GM18520 (cell line): ENCODE measurements around the gene STK35.

Experiments used
- ATAC-seq: cut with Tn5 transposase; IDR thresholded peaks from one replicate; pipeline ENCODE4 v1.9.1; 2021; ENCODE audit not compliant: unreplicated experiment

The STK35 gene

DNA sequence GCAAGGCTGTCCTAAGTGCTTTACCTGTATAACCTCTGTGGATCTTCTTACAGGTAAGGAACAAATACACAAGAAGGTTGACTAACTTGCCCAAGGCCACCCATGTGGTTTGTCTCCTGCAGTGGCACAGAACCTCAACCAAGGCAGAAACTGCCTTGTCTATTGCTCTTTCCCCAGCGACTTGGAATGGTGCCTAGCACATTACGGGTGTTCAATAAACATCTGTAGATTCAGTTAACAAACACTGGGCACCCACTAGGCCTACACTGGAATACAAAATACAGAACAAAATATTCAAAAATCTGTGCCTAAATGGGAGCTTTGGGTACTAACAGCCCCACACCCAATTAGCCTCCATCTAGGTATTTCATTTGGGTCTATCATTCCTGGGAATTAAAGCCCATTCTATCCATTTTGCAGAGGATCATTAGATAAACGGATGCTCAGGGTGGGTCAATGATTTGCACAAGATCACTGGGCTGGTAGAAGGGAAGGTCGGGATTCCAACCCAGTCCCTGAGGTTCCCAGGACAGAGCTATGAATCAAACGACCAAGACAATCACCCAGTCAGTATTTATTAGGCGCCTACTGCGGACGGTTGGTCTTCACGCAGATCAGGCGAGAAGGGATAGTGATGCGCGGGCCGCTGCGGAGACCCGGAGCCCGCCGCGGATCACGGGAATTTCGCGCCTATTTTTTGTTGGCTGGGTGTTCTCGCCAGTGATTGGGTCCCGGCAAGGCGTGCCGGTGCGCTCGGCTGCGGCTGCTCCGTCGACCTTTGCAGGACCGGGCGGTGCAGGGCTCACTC lies at the start of gene STK35:
TSS of gene STK35 (plus strand) at position 771 of the 808 bp plus-strand sequence. CDS start 55 bp downstream, outside the sequence.
- no peak for ATAC-seq

DNA sequence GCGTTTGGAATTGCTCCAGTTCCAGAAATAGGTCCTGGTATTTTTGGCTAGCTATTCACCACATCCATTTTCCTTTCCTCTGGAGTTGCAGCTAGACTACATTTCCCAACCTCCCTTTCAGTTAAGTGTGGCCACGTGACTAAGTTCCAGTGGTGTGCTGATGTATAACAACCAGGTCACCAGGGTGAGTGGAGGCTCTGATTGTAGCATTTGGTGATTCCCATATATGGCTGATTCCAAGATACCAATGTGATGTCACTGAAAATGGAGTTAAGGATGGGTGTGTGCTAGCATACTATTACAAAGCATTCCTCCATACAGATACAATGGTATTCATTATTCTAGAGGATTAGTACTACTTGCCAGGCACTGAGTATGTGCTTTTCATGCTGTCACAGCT lies 49.7 kb upstream of the STK35 start:
- no peak for ATAC-seq

DNA sequence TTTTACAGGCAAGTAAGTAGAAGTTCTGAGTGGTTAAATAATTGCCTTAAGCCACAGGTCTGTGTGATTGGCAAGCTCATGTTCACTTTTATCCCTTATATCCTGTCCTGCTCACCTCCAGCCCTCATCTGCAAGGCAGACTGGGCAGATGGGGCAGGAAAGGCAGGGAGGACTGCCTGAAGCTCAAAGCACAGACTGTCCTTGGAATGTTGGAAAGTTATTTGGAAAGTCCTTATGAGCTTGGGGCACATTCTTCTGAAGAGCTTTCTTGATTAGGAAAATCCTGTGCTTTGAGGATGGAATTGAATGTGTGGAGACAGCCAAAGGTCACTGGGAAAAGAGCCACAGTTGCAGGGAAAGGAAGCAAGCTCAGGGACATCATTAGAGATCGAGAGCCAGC lies 48.9 kb upstream of the STK35 start:
- no peak for ATAC-seq

DNA sequence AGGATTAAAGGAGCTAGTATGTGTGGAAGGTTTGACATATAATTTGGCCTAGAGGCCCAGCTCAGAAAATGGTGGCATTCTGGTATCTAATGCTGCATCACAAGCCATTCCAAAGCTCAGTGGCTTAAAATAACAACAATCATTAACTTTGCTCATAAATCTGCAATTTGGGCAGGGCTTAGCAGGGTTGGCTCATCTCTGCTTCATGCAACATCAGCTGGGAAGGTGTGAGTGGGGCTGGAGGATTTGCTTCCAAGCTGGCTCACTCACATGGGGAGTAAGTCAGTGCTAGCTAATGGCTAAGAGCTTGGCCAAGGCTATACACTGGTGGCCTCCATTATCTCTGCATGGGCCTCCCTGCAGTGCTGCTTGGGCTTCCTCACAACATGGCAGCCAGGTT lies 48.0 kb upstream of the STK35 start:
- no peak for ATAC-seq

DNA sequence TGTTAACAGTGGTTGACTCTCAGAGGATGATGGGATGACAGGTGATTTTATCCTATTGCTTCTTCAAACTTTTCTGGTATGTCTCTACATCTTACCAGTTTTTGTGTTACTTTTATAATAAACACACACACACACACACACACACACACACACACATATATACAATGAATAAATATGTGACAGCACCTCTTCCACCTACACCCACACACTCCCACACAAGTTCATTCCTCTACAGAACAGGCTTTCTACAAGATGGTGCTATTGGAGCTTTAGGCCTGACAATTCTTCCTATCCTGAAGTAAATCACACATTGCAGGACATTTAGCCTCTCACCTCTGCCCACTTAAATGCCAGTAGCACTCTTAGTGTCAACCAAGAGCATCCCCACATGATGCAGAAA lies 46.7 kb upstream of the STK35 start:
- no peak for ATAC-seq

DNA sequence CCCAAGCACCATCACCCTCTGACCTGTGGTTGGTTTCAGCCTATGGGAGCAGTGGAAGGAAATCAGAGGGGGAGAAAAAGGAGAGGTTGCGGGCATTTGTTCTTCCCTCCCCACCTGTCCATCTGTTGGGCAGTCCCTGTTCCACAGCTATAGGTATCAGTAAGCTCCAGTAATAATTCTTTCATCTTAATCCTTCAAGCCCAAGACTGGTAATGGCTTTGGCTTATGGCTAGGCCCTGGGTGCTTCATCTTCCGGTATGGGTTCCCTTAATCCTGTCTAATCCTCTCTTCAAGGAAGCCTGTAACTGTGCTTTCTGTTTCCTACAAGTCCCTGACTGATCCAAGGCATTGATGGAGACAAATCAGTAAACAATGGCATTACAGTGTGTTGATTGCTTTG lies 42.2 kb upstream of the STK35 start:
- ATAC-seq: no peak

DNA sequence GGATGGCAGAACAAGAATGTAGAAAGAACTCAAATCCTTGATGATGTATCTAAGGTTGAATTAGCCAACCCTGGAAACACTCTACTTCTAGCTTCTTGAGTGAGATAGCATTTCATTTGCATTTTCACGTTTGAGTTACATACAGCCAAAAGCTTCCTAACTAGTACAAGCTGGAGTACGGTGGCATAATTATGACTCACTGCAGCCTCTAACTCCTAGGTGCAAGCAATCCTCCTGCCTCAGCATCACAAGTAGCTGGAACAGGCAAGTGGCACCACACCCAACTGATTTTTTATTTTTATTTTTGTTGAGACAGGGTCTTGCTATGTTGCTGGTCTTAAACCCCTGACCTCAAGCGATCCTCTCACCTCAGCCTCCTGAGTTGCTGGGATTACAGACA lies 36.5 kb upstream of the STK35 start:
- no peak for ATAC-seq

DNA sequence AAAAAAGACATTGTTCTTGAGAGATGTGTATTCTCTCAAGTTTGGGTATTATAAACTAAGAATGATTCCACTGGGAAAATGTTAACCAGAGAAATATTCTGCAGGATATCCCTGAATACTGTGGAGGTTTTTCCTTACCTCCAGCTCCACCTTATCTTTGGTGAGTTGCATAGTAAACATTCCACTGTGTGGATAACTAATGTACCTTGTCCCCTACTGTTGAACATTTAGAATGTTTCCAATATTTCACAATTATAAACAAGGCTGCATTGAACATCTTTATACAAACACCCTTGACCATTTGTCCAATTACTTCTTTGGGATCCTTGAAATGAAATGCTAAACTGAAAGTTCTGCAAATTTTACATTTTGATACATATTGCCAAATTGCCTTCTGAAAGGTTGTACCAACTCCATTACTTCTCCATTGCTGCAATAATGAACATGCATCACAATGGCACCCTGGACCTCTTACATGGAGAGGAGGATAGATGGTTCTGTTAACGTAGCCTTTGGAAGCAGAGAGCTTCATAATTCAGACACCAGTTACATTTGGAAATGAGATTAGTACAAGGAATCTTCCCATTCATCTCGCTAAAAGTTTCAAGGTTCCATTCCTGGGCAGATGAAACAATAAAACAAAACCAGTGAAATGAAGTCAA lies 35.0 kb upstream of the STK35 start:
- ATAC-seq: no peak

DNA sequence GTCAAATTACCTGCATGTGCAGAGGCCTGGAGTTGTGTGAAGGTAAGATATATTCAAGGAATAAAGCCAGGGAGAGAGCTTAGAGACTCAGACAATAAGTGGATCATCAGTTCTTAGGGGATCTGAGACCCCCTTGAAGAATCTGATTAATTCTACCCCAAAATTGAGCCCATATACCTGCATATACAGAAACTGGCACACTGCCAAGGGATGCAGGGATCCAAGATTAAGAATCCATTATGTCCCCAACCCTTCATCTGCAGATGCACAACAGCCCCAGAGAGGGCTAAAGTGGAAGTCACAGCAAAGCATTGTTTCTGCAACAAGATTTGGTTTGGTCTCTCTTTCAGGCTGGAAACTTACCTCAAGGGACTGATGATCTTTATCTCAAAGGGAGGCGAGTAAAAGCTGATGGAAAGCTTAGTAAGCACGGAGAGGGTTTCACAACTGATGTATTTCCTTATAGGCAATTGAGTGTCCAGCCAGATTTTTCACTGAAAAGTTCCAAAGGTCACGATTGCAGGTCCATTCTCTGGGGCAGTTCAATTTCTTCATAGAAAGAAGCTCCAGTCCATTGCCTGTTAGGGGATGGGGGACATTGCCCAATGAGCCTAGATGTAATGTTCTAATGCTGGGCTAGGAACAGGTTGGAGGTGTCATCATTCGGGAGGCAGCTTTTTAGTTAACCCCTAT lies 20.9 kb upstream of the STK35 start:
- ATAC-seq: no peak

DNA sequence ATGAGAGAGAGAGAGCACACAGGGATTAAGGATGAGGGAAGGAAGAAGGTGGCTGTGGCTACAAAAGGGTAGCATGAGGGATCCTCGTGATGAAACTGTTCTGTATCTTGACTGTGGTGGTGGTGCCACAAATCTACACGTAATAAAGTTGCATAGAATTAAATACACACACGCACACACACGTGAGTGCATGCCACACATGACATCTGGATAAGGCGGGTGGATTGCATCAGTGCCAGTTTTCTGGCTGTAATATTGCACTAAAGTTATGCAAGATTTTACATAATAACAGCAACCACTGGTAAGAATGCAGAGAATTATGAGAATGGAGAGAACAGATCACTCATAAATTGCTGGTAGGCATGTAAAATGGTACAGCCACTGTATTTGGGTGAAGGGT lies 16.9 kb upstream of the STK35 start:
- ATAC-seq: no peak

DNA sequence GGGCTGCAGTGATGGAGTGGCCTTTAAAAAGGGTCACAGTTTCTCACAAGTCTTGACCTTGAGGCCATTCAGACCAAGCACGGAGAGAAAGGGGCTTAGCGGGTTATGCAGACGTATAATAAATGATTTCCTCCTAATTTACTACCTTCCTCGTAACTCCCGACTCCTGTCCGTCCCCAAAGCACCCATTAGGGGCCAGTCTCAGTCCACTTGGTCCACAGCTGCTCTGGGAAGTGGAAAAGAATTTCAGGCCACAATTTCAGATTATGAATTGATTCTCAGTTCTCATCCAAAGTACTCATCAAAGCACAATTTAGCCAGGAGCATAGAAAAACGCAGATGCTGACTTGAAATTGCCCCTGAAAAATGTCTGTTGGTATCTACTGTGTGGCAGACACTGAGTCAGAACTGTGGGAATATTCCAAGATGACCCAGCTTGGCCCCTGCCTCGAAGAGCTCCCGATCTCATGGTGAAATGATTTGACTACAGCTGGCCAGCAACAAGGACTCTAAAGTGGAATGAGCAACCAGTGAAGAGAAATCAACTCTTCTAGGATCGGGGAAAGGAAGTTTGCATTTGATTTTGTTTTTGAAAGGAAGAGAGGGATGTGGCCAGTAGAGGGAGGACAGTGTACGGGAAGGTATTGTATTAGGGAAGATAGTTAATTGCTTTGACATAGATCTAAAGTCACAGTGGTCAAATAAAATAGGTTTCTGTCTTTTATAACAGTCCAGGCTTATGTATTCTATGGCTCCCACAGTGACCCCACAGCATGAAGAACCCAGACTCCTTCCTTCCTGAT lies 15.2 kb upstream of the STK35 start:
- ATAC-seq: no peak

DNA sequence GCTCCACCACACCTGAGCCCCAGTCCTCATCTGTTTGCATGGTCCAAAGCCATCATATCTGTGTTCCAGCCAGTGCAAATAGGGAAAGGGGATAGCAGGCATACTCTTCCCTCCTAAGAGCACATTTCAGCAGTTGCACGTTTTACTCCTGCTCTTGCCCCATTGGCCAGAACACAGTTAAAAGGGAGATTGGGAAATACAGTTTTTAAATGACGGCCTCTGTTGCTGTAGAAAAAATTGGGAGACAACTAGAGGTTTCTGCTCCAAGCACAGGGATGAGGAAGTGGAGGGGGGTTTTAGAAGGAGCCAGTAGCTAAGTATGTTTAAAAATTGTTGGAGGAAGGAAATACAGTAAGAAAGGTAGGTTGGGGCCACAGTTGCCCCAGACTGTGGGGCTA lies 14.6 kb upstream of the STK35 start:
- ATAC-seq: no peak

DNA sequence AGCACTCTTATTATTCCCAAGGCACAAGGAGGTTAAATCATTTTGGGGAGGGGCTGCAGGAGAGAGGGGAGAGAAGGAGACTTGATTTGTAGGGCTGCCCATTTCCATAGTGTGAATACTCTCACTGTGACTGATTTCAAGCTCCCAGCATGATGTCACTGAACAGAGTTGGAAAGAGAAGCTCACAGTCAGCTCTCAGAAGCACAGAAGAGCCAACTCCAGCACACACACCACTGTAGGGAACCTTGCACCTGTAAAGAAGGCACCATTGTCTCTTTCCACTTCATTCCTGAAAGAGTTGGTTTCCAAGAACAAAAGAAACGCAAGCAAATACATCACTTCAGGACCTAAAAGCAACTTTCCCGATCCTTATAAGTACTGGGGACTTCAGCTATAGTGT lies 12.7 kb upstream of the STK35 start:
- no peak for ATAC-seq

DNA sequence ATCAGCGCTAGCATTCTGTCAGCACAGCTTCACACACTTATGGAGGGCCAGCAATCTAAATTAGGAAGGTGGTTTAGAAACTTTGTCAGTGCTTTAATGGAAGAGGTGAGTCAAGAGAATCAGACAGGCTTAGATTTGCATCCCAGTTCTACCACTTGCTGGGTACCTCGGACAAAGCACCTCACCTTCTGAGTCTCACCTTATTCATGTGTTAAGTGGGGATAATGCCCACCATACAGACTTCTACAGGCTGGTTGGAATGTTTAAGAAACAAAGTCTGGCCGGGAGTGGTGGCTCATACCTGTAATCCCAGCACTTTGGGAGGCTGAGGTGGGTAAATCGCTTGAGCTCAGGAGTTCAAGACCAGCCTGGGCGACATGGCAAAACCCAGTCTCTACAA lies 12.2 kb upstream of the STK35 start:
- no peak for ATAC-seq

DNA sequence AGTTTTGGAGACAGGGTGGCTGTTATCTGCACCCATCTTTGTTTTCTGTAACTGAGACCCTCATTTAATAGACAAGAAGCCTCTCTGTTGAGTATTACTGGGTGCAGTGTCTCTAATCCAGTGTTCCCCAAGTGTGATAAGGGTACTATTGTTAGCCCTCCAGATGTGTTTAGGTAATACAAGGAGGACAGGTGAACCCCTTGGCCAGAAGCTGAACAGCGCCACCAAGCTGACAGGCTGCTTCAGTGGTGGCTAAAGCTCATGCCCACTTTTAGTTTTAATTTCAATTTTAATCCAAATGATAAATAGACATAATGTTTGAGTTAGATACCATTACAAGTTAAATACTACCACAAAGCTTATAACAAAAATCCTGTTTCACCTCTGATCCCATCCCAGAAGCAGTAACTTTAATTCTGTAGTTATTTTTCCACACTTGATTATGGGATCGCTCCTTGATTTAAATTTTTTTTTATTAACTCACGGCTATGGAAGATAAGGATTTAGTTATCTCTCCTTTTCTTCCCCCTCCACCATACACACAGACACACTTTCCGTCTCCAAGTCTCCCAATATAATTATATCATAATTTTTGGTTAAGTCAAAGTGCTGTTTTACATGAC lies 8.4 kb upstream of the STK35 start:
- no peak for ATAC-seq

DNA sequence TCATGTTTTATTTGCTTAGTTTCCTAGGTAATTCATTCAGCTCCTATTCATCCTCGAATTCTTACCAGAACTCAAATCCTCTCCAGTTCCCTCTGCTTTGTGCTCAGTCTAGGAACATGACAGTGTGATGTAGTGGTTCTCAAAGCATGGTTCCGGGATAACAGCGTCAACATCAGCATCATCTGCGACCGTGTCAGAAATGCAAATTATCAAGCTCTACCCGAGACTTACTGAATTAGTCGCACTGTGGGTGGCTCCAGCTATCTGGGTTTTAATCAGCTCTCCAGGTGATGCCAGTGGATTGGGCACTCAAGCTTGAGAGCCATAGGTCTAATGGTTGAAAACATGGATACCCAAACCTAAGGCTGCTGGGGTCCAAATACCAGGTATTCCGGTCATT lies 7.7 kb upstream of the STK35 start:
- ATAC-seq: no peak

DNA sequence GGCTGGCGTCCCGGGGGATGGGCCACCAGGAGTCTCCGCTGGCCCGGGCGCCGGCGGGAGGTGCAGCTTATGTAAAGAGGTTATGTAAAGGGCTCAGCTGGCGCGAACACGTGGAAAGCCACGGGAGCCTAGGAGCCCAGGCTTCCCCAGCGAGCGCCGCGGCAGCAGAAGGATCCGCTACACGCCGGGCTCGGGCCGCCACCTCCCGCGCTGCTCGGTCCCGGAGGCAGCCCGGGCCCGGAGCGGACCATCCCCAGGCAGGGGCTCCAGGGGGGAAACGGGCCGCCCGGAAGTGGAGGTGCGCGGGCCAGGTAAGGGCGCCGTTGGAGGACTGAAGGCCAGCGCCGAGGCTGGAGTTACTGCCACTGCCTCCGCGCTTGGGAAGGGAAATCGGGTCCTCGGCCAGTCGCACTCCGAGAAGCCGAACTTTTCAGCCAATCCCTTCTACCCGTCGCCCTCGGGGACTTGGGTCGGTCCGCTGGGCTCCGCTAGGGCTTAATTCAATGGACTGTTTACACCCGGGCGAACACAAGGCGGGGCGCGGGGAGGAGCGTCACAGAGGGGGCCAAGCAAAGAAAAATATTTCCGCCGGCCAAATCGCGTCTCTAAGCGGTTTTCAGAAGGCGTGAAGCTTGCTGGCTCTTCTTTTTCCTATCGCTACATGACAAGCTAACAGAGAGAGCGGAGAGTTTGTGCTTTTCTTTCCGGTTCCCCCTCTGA lies 398 bp downstream of the STK35 start:
- peak; percentile 41 for ATAC-seq

DNA sequence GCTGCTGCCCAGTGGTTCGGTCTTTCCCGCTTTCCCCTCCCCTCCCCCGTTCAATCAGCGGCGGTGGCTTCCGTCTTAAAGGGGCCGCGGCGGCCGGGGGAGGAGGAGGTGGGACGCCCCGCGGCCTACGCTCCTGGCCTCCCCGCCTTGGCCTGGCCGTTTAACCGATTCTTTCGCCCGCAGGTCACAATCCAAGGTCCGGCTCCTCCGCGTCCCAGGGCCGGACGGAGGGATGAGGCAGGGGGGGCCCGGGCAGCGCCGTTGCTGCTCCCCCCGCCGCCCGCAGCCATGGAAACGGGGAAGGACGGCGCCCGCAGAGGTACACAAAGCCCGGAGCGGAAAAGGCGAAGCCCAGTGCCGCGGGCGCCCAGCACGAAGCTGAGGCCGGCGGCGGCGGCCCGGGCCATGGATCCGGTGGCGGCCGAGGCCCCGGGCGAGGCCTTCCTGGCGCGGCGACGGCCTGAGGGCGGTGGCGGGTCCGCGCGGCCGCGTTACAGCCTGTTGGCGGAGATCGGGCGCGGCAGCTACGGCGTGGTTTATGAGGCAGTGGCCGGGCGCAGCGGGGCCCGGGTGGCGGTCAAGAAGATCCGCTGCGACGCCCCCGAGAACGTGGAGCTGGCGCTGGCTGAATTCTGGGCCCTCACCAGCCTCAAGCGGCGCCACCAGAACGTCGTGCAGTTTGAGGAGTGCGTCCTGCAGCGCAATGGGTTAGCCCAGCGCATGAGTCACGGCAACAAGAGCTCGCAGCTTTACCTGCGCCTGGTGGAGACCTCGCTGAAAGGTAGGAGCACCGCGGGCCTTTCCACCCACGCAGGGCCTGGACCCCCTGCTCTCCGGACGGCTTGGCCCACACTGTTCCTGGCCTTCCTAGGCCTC lies 1.2 kb downstream of the STK35 start:
- ATAC-seq: peak; percentile 61

DNA sequence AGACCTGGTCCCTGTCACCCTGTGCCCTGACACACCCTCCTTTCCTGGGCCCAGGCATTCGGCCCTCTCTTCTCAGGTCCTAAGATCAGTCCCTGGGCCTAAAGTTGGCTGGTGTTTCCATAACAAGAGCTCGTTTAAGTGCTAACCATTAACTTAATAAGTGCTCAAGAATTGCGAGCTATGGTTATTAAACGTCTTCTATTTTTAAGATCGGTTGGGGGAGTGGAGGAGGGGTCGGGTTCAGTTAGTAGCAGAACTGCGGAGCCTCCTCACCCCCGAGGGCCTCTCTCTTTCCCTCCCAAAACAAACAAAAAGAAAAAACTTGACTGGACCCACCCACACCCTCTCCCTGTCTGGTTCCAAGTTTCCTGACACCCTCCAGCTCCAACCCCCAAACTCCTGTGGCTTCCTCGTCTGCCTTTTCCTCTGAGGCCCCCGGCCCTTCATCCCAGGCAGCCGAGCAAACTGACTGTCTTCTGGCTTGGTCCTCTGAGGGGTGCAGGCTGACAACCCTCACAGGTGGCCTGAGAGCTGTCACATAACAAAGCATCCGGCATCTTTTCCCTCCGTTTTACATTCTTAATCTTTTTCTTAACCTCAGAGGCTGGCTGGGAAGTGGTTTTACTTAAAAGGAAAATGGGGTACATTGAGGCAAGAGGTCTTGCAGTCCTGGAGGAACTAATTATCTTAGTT lies 2.0 kb downstream of the STK35 start:
- no peak for ATAC-seq
